H9 (cell line): Measurements from ENCODE around the gene RBM5. TPM values are rescaled to one million over a fixed set of nuclear protein-coding genes. Genes with fewer than 3 reads are reported as not detected.
A peak's percentile ranks its signal among the peaks of the same experiment; 100 is the strongest.

Experiments used
- DNase-seq: peaks from one replicate; pipeline ENCODE4 v3.0.0-alpha.2; 2017
- H2AFZ ChIP-seq: one replicate; pipeline ENCODE4 v1.6.1; 2013; ENCODE audit warnings: mild to moderate bottlenecking, low read length, control low read depth, moderate library complexity
- H2AK5ac ChIP-seq: 2 replicates; pipeline ENCODE4 v1.6.1; 2013; ENCODE audit warnings: low read length, control low read depth, mixed read lengths; ENCODE audit not compliant: insufficient read length
- H2BK120ac ChIP-seq: one replicate; pipeline ENCODE4 v1.6.1; 2013; ENCODE audit warnings: low read depth, mild to moderate bottlenecking, low read length, control low read depth, inconsistent platforms; ENCODE audit not compliant: poor library complexity, severe bottlenecking
- H2BK12ac ChIP-seq: 2 replicates; pipeline ENCODE4 v1.6.1; 2013; ENCODE audit warnings: low read length, control low read depth, mixed read lengths, low read depth; ENCODE audit not compliant: insufficient read length
- H2BK15ac ChIP-seq: 2 replicates; pipeline ENCODE4 v1.6.1; 2013; ENCODE audit warnings: low read depth, low read length, control low read depth
- H2BK20ac ChIP-seq: one replicate; pipeline ENCODE4 v1.6.1; 2013; ENCODE audit warnings: low read depth, mild to moderate bottlenecking, low read length, control low read depth, inconsistent platforms; ENCODE audit not compliant: poor library complexity, severe bottlenecking
- H2BK5ac ChIP-seq: 2 replicates; pipeline ENCODE4 v1.6.1; 2013; ENCODE audit warnings: low read length, control low read depth, mixed read lengths; ENCODE audit not compliant: insufficient read length
- H3K14ac ChIP-seq: 2 replicates; pipeline ENCODE4 v1.6.1; 2013; ENCODE audit warnings: low read length, control low read depth; ENCODE audit not compliant: insufficient read depth
- H3K18ac ChIP-seq: 2 replicates; pipeline ENCODE4 v1.6.1; 2013; ENCODE audit warnings: low read depth, mild to moderate bottlenecking, mixed read lengths, low read length, control low read depth; ENCODE audit not compliant: insufficient read length
- H3K23ac ChIP-seq: 2 replicates; pipeline ENCODE4 v1.6.1; 2013; ENCODE audit warnings: low read length, control low read depth, mixed read lengths, low read depth; ENCODE audit not compliant: insufficient read length
- H3K23me2 ChIP-seq: 2 replicates; pipeline ENCODE4 v1.6.1; 2013; ENCODE audit warnings: low read depth, mild to moderate bottlenecking, mixed read lengths, low read length, control low read depth; ENCODE audit not compliant: insufficient read length, poor library complexity, severe bottlenecking
- H3K27ac ChIP-seq: 2 replicates; pipeline ENCODE4 v1.5.1; 2013; ENCODE audit warnings: low read length, control low read depth, mixed read lengths, low read depth; ENCODE audit not compliant: insufficient read length
- H3K27me3 ChIP-seq: 2 replicates; pipeline ENCODE4 v1.6.1; 2013; ENCODE audit warnings: low read length, control low read depth, inconsistent platforms; ENCODE audit not compliant: insufficient read depth
- H3K4ac ChIP-seq: 2 replicates; pipeline ENCODE4 v1.6.1; 2013; ENCODE audit warnings: low read depth, mild to moderate bottlenecking, control low read depth, inconsistent platforms, low read length, moderate library complexity
- H3K4me1 ChIP-seq: 2 replicates; pipeline ENCODE4 v1.6.1; 2013; ENCODE audit warnings: low read length, control low read depth, inconsistent platforms; ENCODE audit not compliant: insufficient read depth
- H3K4me2 ChIP-seq: 2 replicates; pipeline ENCODE4 v1.6.1; 2013; ENCODE audit warnings: low read length, control low read depth, mixed read lengths; ENCODE audit not compliant: insufficient read length, insufficient read depth
- H3K56ac ChIP-seq: 2 replicates; pipeline ENCODE4 v1.6.1; 2013; ENCODE audit warnings: low read depth, mild to moderate bottlenecking, mixed read lengths, low read length, control low read depth; ENCODE audit not compliant: insufficient read length
- H3K79me1 ChIP-seq: 2 replicates; pipeline ENCODE4 v1.6.1; 2013; ENCODE audit warnings: low read depth, mild to moderate bottlenecking, moderate library complexity, low read length, control low read depth, inconsistent platforms; ENCODE audit not compliant: insufficient read depth, poor library complexity, severe bottlenecking
- H3K79me2 ChIP-seq: 2 replicates; pipeline ENCODE4 v1.6.1; 2013; ENCODE audit warnings: low read length, control low read depth, inconsistent platforms; ENCODE audit not compliant: insufficient read depth
- H3K9ac ChIP-seq: 2 replicates; pipeline ENCODE4 v1.6.1; 2013; ENCODE audit warnings: low read length, control low read depth, mixed read lengths; ENCODE audit not compliant: insufficient read length; ENCODE audit errors: extremely low read depth
- H3K9me3 ChIP-seq: one replicate; pipeline ENCODE4 v1.6.1; 2013; ENCODE audit warnings: low read depth, low read length, inconsistent platforms; ENCODE audit not compliant: control insufficient read depth
- H3T11ph ChIP-seq: one replicate; pipeline ENCODE4 v1.6.1; 2013; ENCODE audit warnings: mild to moderate bottlenecking, low read length, control low read depth, inconsistent platforms
- H4K20me1 ChIP-seq: one replicate; pipeline ENCODE4 v1.6.1; 2013; ENCODE audit not compliant: control insufficient read depth, insufficient read length, insufficient read depth
- H4K5ac ChIP-seq: 2 replicates; pipeline ENCODE4 v1.6.1; 2013; ENCODE audit warnings: low read depth, mild to moderate bottlenecking, mixed read lengths, low read length, control low read depth; ENCODE audit not compliant: insufficient read length
- H4K8ac ChIP-seq: replicated peaks from 2 replicates; pipeline ENCODE4 v1.6.1; 2013; ENCODE audit warnings: low read length, control low read depth, mixed read lengths, low read depth; ENCODE audit not compliant: insufficient read length
- H4K91ac ChIP-seq: 2 replicates; pipeline ENCODE4 v1.6.1; 2013; ENCODE audit warnings: low read depth, mild to moderate bottlenecking, moderate library complexity, mixed read lengths, low read length, control low read depth; ENCODE audit not compliant: insufficient read length
- H3K27ac Mint-ChIP-seq, 3 experiments: 2 replicates in 2 of 3; 3 replicates in 1 of 3; pipeline ENCODE4 v1.8.0; 2020 to 2021; ENCODE audit warnings: mixed read lengths in 3 of 3, mild to moderate bottlenecking in 1 of 3, moderate library complexity in 1 of 3
- H3K27me3 Mint-ChIP-seq: 2 replicates; pipeline ENCODE4 v1.8.0; 2021; ENCODE audit warnings: low read depth, mild to moderate bottlenecking, moderate library complexity, mixed read lengths
- H3K36me3 Mint-ChIP-seq, 3 experiments: 2 replicates in 2 of 3; 3 replicates in 1 of 3; pipeline ENCODE4 v1.8.0; 2020 to 2021; ENCODE audit warnings: low read depth in 3 of 3, mixed read lengths in 3 of 3; ENCODE audit not compliant: insufficient read depth in 1 of 3
- H3K4me1 Mint-ChIP-seq, 2 experiments: 2 replicates each; pipeline ENCODE4 v1.8.0; 2020; ENCODE audit warnings: mixed read lengths in 2 of 2
- H3K4me3 Mint-ChIP-seq, 2 experiments: 2 replicates in 1 of 2; 3 replicates in 1 of 2; pipeline ENCODE4 v1.8.0; 2020 to 2021; ENCODE audit warnings: mild to moderate bottlenecking in 2 of 2, mixed read lengths in 2 of 2, moderate library complexity in 1 of 2
- H3K9me3 Mint-ChIP-seq, 2 experiments: 2 replicates in 1 of 2; 3 replicates in 1 of 2; pipeline ENCODE4 v1.8.0; 2020; ENCODE audit warnings: mild to moderate bottlenecking in 2 of 2, mixed read lengths in 2 of 2, moderate library complexity in 1 of 2
- WGBS: extraction: QIAGEN DNeasy Blood & Tissue Kit; methylation state at CpG from one replicate; pipeline ENCODE4 v1.1.7; 2013; ENCODE audit warnings: missing lambda C conversion rate, low lambda C conversion rate, mixed read lengths; ENCODE audit not compliant: insufficient read length; ENCODE audit errors: extremely low coverage; 5-methylcytosine and 5-hydroxymethylcytosine counted together
- total RNA-seq: library from RNA; stranded (reverse); gene quantifications from 2 replicates; pipeline ENCODE4 v1.2.1, GENCODE V29; 2021
- TF ChIP-seq, protein P1 (sequence below): fragments of 200-600 bp; sonication (generic); conservative IDR thresholded peaks from 3 replicates; pipeline ENCODE4 v1.8.0; 2021; ENCODE audit warnings: antibody characterized with exemption, mild to moderate bottlenecking

RBM5 gene
- total RNA-seq, 1 experiment from 2014 or later: 123 TPM

DNA sequence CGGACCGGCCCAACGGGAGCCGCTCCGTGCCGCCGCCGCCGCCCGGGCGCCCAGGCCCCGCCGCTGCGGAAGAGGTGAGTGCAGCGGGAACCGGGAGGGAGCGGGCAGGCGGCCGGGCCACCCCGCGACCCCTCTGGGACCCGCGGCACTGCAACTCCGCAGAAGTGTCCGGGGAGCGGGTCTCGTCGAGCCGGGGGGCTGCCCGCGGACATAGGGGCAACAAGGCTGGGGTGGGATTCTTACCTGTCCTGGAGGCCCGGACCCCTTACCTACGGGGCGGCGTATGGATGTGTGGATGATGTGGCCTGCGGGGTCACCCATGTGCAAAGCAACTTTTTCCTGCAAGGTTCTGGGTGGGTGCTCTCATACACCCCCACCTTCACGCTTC, 66.8 kb downstream of the RBM5 start:
- Mint-ChIP-seq H3K36me3 (peaks cover 7 to 14% (median 8%) of the 10 kb centered on the region in 3 experiments; a peak in 6 of 7 replicates), H3K4me1 (peaks cover 51 to 67% of the 10 kb centered on the region in 2 experiments), H3K27me3 (peaks cover 25% of the 10 kb centered on the region), H3K4me3 (peak overlapping the region; percentile 85 to 97), H3K9me3 (no peaks in the 10 kb centered on the region), H3K27ac (no peak overlapping the region)
- H3K79me2 ChIP-seq: no peaks in the 10 kb centered on the region
- H3K9ac ChIP-seq: no peak overlapping the region
- H2BK20ac ChIP-seq: no peak overlapping the region
- TF ChIP-seq, protein P1, sequence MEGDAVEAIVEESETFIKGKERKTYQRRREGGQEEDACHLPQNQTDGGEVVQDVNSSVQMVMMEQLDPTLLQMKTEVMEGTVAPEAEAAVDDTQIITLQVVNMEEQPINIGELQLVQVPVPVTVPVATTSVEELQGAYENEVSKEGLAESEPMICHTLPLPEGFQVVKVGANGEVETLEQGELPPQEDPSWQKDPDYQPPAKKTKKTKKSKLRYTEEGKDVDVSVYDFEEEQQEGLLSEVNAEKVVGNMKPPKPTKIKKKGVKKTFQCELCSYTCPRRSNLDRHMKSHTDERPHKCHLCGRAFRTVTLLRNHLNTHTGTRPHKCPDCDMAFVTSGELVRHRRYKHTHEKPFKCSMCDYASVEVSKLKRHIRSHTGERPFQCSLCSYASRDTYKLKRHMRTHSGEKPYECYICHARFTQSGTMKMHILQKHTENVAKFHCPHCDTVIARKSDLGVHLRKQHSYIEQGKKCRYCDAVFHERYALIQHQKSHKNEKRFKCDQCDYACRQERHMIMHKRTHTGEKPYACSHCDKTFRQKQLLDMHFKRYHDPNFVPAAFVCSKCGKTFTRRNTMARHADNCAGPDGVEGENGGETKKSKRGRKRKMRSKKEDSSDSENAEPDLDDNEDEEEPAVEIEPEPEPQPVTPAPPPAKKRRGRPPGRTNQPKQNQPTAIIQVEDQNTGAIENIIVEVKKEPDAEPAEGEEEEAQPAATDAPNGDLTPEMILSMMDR: no peak
- peak overlapping the region; percentile 48 for H3K4me2 ChIP-seq
- no peaks in the 10 kb centered on the region for H4K20me1 ChIP-seq
- H3K14ac ChIP-seq: no peak overlapping the region
- no peak overlapping the region for H3K23ac ChIP-seq
- H3K4ac ChIP-seq: no peak overlapping the region
- WGBS: no CpG with 5 or more reads among the region's 37 CpGs
- no peak overlapping the region for H3K56ac ChIP-seq
- peaks cover 2% of the 10 kb centered on the region for H3K4me1 ChIP-seq
- no peak overlapping the region for H3K18ac ChIP-seq
- H4K5ac ChIP-seq: no peak overlapping the region
- H2AK5ac ChIP-seq: no peak overlapping the region
- H4K91ac ChIP-seq: no peak overlapping the region
- no peak overlapping the region for H2BK120ac ChIP-seq
- no peak for DNase-seq
- H4K8ac ChIP-seq: no peak overlapping the region
- H3T11ph ChIP-seq: no peak overlapping the region
- H2BK5ac ChIP-seq: no peak overlapping the region
- no peak overlapping the region for H2AFZ ChIP-seq
- H2BK15ac ChIP-seq: no peak overlapping the region
- peaks cover 2% of the 10 kb centered on the region for H3K79me1 ChIP-seq
- H2BK12ac ChIP-seq: no peak overlapping the region
- H3K23me2 ChIP-seq: peaks cover 15% of the 10 kb centered on the region
- no peak overlapping the region for H3K27ac ChIP-seq
- no peaks in the 10 kb centered on the region for H3K9me3 ChIP-seq
- peaks cover 7% of the 10 kb centered on the region; the same call in 1 of the 2 replicates for H3K27me3 ChIP-seq
